HUES64 (cell line): Measurements from ENCODE around the gene NKG7.

Experiments
- H3K27ac ChIP-seq: 2 replicates; pipeline ENCODE4 v1.7.0; 2013; ENCODE audit warnings: low read depth, low read length, inconsistent platforms
- H3K27me3 ChIP-seq: 2 replicates; pipeline ENCODE4 v1.6.1; 2013; ENCODE audit warnings: mild to moderate bottlenecking, low read length; ENCODE audit not compliant: insufficient read depth
- H3K36me3 ChIP-seq: 2 replicates; pipeline ENCODE4 v1.6.1; 2013; ENCODE audit warnings: mild to moderate bottlenecking, low read length; ENCODE audit not compliant: insufficient read depth
- H3K4me1 ChIP-seq: 2 replicates; pipeline ENCODE4 v1.6.1; 2013; ENCODE audit warnings: mild to moderate bottlenecking, low read length, moderate library complexity; ENCODE audit not compliant: insufficient read depth
- H3K4me3 ChIP-seq: 2 replicates; pipeline ENCODE4 v1.5.1; 2013; ENCODE audit warnings: mild to moderate bottlenecking, low read length, moderate library complexity
- H3K9ac ChIP-seq: 2 replicates; pipeline ENCODE4 v1.6.1; 2013; ENCODE audit warnings: mild to moderate bottlenecking, low read depth, low read length
- H3K9me3 ChIP-seq: 2 replicates; pipeline ENCODE4 v1.6.1; 2013; ENCODE audit warnings: low read depth, low read length; ENCODE audit not compliant: insufficient read depth
- WGBS: fragments of 150-250, 120-280 bp; methylation state at CpG from one replicate; pipeline ENCODE4 v1.1.7; 2013; ENCODE audit warnings: missing lambda C conversion rate; 5-methylcytosine and 5-hydroxymethylcytosine counted together

NKG7 gene

DNA sequence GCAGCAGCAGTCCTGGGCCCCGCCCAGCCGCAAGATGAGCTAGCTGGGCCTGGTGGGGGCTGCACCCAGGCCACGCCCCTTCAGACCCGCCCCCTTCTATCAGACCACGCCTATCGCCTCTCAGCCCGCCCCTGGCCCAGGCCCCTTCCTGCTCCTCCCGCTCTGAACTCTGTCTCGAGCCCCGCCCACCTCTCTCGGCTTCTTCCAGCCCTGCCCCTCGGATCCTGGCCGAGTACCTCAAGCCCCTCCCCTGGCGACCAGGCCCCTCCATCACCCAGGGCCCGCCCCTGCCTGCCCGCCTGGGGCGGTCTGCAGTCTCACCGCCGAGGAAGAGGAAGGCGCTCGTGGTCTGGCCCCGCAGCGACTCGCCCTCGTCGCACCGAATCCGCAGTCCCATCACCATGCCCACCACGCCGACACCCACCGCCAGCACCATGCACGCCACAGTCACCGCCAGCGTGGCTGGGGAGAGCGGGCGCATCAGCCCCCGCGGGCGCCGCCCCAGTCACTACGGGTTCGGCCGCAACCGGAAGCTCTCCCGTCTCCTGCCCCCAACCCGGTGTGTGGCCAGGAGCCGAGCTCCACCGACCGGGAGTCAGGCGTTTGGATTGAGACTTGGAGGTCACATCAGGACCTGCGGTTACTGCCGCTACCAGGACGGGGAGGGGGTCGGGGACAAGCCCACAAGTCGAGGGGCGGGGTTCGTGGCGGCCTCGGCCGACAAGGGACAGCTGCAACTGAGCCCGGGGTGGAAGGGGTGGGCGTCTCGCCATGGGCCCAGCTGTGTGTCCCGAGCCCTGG lies 4.7 kb downstream of the NKG7 start:
- under 1% methylated on average over 64 of the region's 64 CpGs for WGBS
- H3K36me3 ChIP-seq: no peaks in the 10 kb centered on the region
- peaks cover 15% of the 10 kb centered on the region for H3K4me1 ChIP-seq
- no peaks in the 10 kb centered on the region for H3K9me3 ChIP-seq
- H3K9ac ChIP-seq: peak overlapping the region; percentile 74
- peak overlapping the region; percentile 83 for H3K27ac ChIP-seq
- peak overlapping the region; percentile 86 for H3K4me3 ChIP-seq
- H3K27me3 ChIP-seq: no peaks in the 10 kb centered on the region

DNA sequence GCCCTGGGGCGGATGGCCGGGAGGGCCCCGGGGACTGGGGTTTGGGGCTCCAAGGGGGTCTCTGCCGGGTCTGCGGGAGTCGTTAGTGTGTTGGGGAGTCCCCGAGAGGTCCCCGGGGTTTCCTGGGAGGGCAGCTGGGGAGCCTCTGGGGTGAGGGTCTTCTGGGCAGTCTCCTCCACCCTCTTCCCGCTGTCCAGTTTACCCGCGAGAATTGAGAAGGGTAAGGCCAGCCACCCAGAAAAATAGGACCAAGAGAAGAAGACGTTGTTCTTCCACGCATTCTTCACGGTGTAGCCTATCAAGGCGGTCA lies 5.2 kb downstream of the NKG7 start:
- peak overlapping the region; percentile 77 for H3K27ac ChIP-seq
- peak overlapping the region; percentile 86 for H3K4me3 ChIP-seq
- under 1% methylated on average over 15 of the region's 15 CpGs for WGBS
- no peaks in the 10 kb centered on the region for H3K9me3 ChIP-seq
- H3K4me1 ChIP-seq: peaks cover 15% of the 10 kb centered on the region
- no peaks in the 10 kb centered on the region for H3K36me3 ChIP-seq
- H3K27me3 ChIP-seq: no peaks in the 10 kb centered on the region
- peak overlapping the region; percentile 77 for H3K9ac ChIP-seq

DNA sequence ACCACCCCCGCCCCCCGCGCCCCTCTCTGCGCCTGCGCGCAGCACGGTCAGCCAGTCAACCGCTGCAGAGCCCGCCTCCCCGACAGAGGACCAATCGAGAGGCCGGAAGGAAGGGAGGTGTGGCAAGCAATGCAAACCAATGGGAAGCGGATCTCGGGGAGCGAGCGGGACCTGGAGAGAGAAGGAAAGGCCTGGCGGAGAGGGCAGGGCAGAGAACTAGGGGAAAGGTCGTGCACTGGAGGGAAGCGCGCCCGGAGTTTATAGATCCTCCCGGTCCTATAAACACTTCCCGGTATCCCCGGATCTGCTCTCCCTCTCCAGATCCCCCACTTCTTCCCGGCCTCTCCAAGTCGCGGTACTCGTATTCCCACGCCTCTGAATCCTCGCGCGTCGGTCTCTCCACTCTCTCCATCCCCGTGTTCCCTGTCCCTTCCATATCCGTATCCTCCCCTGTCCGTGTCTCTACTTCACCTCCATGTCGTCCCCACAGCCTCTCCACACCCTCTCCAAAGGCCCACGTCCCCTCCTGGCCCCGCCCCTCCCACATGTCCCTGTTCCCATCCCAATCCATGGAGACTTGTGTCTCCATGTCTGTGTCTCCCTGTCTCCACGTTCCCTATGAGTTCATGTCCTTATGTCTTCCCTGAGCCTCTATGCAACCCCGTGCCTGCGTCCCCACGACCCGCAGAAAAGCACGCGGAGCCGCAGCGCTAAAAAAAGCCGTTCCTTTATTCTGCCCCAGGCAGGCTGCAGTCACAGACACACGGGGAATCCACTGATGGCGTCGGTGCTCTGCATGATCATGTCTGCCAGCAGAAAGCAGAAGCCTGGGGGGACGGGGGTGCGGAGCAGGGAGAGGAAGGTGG lies 5.8 kb downstream of the NKG7 start:
- Histone ChIP-seq H3K4me3 (peak overlapping the region; percentile 86), H3K4me1 (peaks cover 15% of the 10 kb centered on the region), H3K9ac (peak overlapping the region; percentile 77), H3K27ac (peak overlapping the region; percentile 77), H3K9me3 (no peaks in the 10 kb centered on the region), H3K27me3 (no peaks in the 10 kb centered on the region), H3K36me3 (no peaks in the 10 kb centered on the region)
- under 1% methylated on average over 51 of the region's 54 CpGs for WGBS

DNA sequence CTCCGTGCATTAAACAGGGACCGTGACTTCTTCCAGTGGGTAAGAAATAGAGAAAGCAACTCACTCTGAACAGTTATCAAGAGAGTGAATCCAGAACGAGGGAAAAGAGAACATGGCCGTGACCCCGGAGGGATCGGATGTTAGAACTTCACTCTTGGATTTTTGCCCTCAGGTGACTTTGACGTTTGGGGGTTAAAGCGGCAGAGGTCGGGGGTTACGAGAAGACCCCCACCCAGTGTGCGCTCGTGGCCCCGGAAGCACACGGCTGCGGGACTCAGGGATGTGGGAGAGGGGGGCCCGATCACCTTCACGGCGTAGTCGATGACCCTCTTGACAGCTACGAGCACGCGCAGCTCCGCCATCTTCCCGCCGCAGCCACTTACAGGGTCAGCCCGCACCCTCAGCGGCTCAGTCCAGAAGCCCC lies 6.5 kb downstream of the NKG7 start, which contains the start of gene ETFB:
ETFB (minus strand) TSS at position 424 of the 424 bp plus-strand sequence; CDS start at position 362, 62 bp downstream.
- 2% methylated on average over 27 of the region's 27 CpGs for WGBS

DNA sequence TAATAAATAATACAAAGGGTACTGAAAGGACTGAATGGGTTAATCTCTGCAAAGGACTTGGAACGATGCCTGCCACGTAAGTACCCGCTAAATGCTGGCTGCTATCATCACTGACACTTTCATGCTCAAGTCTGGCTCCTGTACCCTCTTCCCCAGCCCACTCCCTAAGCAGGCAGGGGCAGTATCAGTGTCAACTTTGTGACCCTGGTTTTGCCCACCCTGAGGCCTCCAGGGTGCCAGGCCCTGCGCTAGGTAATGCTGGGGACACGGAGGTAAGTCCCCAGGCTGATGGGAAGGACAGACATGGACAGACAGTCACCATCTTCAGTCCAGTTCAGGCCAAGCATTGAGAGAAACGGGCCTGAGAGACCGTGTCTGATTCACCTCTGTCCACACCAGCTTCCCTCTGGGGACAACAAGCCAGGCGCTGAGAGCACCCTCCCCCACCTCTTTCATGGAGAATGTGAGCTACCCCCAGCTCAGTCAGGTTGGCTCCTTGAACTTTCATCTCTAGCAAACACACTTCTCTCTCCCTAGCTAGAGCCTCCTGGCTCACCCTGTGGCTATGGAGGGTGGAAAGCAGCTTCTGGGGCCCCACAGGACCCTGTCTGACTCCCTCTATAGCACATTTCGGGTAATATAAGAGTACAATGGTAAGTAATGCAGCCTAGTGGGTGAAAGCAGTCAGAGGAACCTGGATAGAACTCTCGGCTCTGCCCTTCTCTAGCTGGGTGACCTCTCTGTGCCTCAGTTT lies 7.1 kb downstream of the NKG7 start:
- peak overlapping the region; percentile 70 for H3K4me3 ChIP-seq
- H3K4me1 ChIP-seq: peaks cover 15% of the 10 kb centered on the region
- H3K27ac ChIP-seq: peak overlapping the region; percentile 43; the same call in 1 of the 2 replicates

More for the DNA sequence above, 6.5 kb downstream of the NKG7 start, which contains the start of gene ETFB:
- H3K9ac ChIP-seq: peak within 1 kb of the TSS; percentile 77
- H3K4me3 ChIP-seq: peak within 1 kb of the TSS; percentile 86
- H3K27ac ChIP-seq: peak within 1 kb of the TSS; percentile 77
- H3K36me3 ChIP-seq: no peaks in the 10 kb centered on the region
- no peaks in the 10 kb centered on the region for H3K9me3 ChIP-seq
- H3K4me1 ChIP-seq: peaks cover 15% of the 10 kb centered on the region
- no peaks in the 10 kb centered on the region for H3K27me3 ChIP-seq

DNA sequence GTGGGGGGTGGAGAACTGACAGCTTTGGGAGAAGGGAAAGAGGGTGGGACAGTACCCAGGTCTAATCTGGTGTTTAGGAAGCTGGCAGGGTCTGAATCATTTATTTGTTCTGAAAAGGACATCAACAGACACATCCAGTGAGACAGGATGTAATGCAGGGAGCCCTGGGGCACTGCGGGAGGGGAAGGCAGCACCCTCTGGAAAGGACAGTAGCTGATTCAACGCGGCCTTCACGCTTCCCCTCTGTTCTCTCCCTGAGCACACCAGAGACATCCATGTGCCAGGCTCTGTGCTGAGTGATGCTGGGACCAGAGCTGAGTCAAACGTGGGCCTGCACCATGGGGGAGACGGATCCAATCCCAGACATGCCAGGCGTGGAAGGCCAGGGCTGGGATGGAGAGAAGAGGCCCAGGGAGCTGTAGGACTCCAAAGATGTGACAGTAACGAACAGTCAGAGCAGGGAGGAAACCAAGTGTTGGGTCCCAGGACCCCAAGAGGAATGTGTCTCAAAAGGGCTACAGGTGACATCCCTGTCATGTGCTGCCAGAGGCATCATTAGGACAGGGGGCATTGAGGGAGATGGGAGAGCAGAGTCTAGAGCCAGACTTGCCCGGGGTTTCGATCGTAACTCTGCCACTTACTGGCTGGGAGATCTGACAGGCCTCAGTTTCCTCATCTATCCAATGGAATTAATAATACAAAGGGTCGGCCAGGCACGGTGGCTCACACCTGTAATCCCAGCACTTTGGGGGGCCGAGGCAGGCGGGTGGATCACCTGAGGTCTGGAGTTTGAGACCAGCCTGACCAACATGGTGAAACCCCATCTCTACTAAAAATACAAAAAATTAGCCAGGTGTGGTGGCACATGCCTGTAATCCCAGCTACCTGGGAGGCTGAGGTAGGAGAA lies 8.0 kb downstream of the NKG7 start:
- Histone ChIP-seq H3K9me3 (no peaks in the 10 kb centered on the region), H3K4me1 (peaks cover 15% of the 10 kb centered on the region), H3K36me3 (no peaks in the 10 kb centered on the region), H3K27me3 (no peaks in the 10 kb centered on the region), H3K4me3 (no peak overlapping the region), H3K9ac (no peak overlapping the region), H3K27ac (no peak overlapping the region)
- 85% methylated on average over 15 of the region's 15 CpGs for WGBS

More for the DNA sequence above, 7.1 kb downstream of the NKG7 start:
- H3K9me3 ChIP-seq: no peaks in the 10 kb centered on the region
- H3K36me3 ChIP-seq: no peaks in the 10 kb centered on the region
- H3K9ac ChIP-seq: peak overlapping the region; percentile 65
- H3K27me3 ChIP-seq: no peaks in the 10 kb centered on the region
- WGBS: 46% methylated on average over 10 of the region's 10 CpGs

DNA sequence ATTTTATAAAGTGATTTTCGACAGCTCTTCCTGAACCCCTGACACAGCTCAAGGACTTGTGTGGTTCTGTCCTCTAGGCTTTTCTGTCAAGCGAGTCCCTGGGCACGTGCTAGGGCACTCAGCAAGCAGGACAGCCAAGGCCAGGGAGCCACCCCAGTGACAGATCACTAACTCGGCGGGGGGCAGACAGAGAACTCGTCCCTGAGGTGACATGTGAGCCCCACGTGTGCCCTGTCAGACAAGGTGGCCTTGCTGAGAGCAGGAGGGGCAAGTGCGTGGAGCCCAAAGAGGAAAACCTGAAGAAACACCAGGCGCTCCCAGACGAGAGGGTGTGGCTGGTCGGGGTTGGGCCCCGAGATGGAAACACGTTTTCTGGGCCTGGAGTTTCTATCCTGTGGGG lies 11.2 kb downstream of the NKG7 start:
- Histone ChIP-seq H3K9ac (no peak overlapping the region), H3K4me3 (no peak overlapping the region), H3K27ac (no peak overlapping the region), H3K4me1 (peaks cover 8% of the 10 kb centered on the region; the same call in 1 of the 2 replicates), H3K27me3 (no peaks in the 10 kb centered on the region), H3K36me3 (no peaks in the 10 kb centered on the region), H3K9me3 (no peaks in the 10 kb centered on the region)
- WGBS: 89% methylated on average over 13 of the region's 13 CpGs

DNA sequence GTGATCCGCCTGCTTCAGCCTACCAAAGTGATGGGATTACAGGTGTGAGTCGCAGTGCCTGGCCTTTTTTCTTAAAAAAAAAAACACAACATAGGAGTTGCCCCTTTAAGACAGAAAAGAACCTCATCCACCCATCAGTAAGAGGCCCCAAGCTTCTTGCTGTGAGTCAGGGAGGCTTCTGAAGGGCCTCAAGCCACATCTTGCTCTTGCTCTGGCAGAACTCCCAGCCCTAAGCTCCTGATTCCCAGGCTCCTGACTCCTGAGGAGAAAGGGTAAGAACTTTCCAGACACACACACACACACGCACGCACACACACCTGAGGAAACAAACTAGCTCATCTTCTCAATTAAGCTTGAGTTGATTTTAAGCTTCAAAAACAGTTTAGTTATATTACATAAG lies 13.2 kb downstream of the NKG7 start:
- H3K27me3 ChIP-seq: no peaks in the 10 kb centered on the region
- no peak overlapping the region for H3K4me3 ChIP-seq
- H3K36me3 ChIP-seq: no peaks in the 10 kb centered on the region
- H3K9me3 ChIP-seq: no peaks in the 10 kb centered on the region
- H3K4me1 ChIP-seq: peaks cover 6% of the 10 kb centered on the region
- WGBS: 78% methylated on average over 3 of the region's 4 CpGs
- no peak overlapping the region for H3K9ac ChIP-seq
- no peak overlapping the region for H3K27ac ChIP-seq

DNA sequence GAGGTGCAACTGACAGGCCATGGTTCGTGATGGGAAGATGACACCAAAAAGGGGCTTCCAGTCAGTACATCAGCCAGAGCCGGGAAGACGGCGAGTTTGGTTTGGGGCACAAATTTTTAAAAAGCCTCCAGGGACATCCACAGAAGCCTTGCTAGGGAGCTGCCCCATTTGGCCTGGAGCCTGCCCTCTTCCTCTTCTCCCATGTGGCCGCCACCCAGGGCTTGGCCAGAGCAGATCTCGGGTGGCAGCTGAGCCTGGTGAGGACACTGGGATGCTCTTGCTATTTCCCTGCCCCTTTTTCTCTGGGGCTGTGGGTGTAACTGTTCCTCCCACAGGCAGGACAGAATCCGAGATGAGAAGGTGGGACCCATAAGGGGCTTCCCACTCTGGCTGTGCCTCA lies 14.5 kb downstream of the NKG7 start:
- Histone ChIP-seq H3K36me3 (no peaks in the 10 kb centered on the region), H3K4me1 (peaks cover 10% of the 10 kb centered on the region), H3K9me3 (no peaks in the 10 kb centered on the region), H3K9ac (no peak overlapping the region), H3K27me3 (no peaks in the 10 kb centered on the region), H3K27ac (no peak overlapping the region), H3K4me3 (no peak overlapping the region)
- WGBS: 90% methylated on average over 7 of the region's 7 CpGs

DNA sequence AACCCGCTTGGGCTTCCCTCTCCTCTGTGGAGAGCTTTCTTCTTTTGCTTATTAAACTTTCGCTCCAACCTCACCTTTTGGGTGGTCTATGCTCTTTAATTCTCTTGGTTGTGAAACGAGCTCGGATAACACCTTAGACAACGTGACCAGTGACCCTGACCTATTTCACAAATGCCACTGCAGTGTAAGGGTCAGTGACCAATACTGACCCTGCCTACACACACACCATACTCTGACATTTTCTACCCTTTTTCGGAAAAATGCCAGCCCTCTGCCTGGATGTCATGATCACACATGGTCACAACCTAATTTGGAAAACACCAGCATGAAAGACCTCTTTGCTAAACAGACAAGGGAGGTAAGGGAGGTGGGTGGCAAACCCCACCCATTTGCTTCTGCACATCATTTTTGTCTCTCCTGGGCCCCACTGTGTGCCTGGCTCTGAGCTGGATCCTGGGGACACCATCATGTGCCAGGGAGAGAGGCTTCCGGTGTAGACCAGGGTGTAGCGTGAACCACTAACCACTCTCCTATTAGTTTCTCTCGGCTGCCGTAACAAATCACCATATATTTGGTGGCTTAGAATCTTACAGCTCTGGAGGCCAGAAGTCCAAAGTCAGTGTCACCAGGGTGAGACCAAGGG lies 16.2 kb downstream of the NKG7 start:
- Histone ChIP-seq H3K4me3 (no peak overlapping the region), H3K4me1 (peaks cover 10% of the 10 kb centered on the region), H3K9ac (no peak overlapping the region), H3K9me3 (no peaks in the 10 kb centered on the region), H3K27ac (no peak overlapping the region), H3K27me3 (no peaks in the 10 kb centered on the region), H3K36me3 (0 out of 2 replicates have a peak, but pooled peaks cover 1% of the 10 kb centered on the region)
- WGBS: 94% methylated on average over 10 of the region's 10 CpGs
